GM19463 (cell line): ENCODE data around the gene CYTH3.
"Not testable (repeated sequence)": the region's sequence is repeated elsewhere in the genome, so short reads cannot be mapped to it uniquely, and the experiment has no call there.

Source experiments
- ATAC-seq: cut with Tn5 transposase; IDR thresholded peaks from one replicate; pipeline ENCODE4 v1.9.1; 2021; ENCODE audit warnings: mild to moderate bottlenecking, moderate library complexity; ENCODE audit not compliant: unreplicated experiment

CYTH3 gene

GRCh38 chr7:6234384-6234783, 38.0 kb downstream of the CYTH3 start:
- peak; percentile 69 for ATAC-seq

GRCh38 chr7:6232534-6232933, 39.9 kb downstream of the CYTH3 start:
- peak; percentile 44 for ATAC-seq

GRCh38 chr7:6232116-6232515, 40.3 kb downstream of the CYTH3 start:
- ATAC-seq, result no peak

- no peak for ATAC-seq
These were observed 41.2 kb downstream of the CYTH3 start for GRCh38 chr7:6231184-6231583.

- ATAC-seq, result not testable (repeated sequence)
These were observed 43.1 kb downstream of the CYTH3 start for GRCh38 chr7:6229284-6229683.

GRCh38 chr7:6228361-6229229, 43.8 kb downstream of the CYTH3 start:
- peak; percentile 83 for ATAC-seq

- ATAC-seq, result no peak
These were observed 45.1 kb downstream of the CYTH3 start for GRCh38 chr7:6227294-6227846.

- no peak for ATAC-seq
These were observed 46.1 kb downstream of the CYTH3 start for GRCh38 chr7:6226194-6226799.

- not testable (repeated sequence) for ATAC-seq
These were observed 49.0 kb downstream of the CYTH3 start for GRCh38 chr7:6223411-6223810.

- ATAC-seq, result not testable (repeated sequence)
These were observed 49.4 kb downstream of the CYTH3 start for GRCh38 chr7:6223010-6223409.

GRCh38 chr7:6221340-6222319, 50.8 kb downstream of the CYTH3 start:
- ATAC-seq, result no peak

- no peak for ATAC-seq
These were observed 54.1 kb downstream of the CYTH3 start for GRCh38 chr7:6218329-6218728.

- ATAC-seq, result no peak
These were observed 60.4 kb downstream of the CYTH3 start for GRCh38 chr7:6212008-6212407.

- no peak for ATAC-seq
These were observed 61.6 kb downstream of the CYTH3 start for GRCh38 chr7:6210621-6211372.

- no peak for ATAC-seq
These were observed 63.1 kb downstream of the CYTH3 start for GRCh38 chr7:6209340-6209739.

- no peak for ATAC-seq
These were observed 63.7 kb downstream of the CYTH3 start for GRCh38 chr7:6208573-6209328.

- no peak for ATAC-seq
These were observed 66.3 kb downstream of the CYTH3 start for GRCh38 chr7:6205971-6206660.

GRCh38 chr7:6203381-6203780, 69.0 kb downstream of the CYTH3 start:
- no peak for ATAC-seq

- ATAC-seq, result no peak
These were observed 70.3 kb downstream of the CYTH3 start for GRCh38 chr7:6202117-6202516.
